Osteocyte (in vitro differentiated cells): ENCODE measurements around the gene RBM33. TPM values are rescaled to one million over a fixed set of nuclear protein-coding genes. Genes with fewer than 3 reads are reported as not detected.

Experiments used
- DNase-seq: peaks from one replicate; pipeline ENCODE4 v3.0.0; 2021; ENCODE audit warnings: mixed read lengths; ENCODE audit not compliant: unreplicated experiment; ENCODE audit errors: extremely low spot score
- H3K27ac Mint-ChIP-seq: one replicate; pipeline ENCODE4 v1.8.0; 2021; ENCODE audit warnings: mild to moderate bottlenecking, mixed read lengths; ENCODE audit not compliant: unreplicated experiment
- H3K27me3 Mint-ChIP-seq: one replicate; pipeline ENCODE4 v1.8.0; 2021; ENCODE audit warnings: mixed read lengths; ENCODE audit not compliant: unreplicated experiment
- H3K36me3 Mint-ChIP-seq: one replicate; pipeline ENCODE4 v1.8.0; 2021; ENCODE audit warnings: mixed read lengths; ENCODE audit not compliant: unreplicated experiment
- H3K4me1 Mint-ChIP-seq: one replicate; pipeline ENCODE4 v1.8.0; 2021; ENCODE audit warnings: mixed read lengths; ENCODE audit not compliant: unreplicated experiment
- H3K4me3 Mint-ChIP-seq: one replicate; pipeline ENCODE4 v1.8.0; 2021; ENCODE audit warnings: mild to moderate bottlenecking, moderate library complexity, mixed read lengths; ENCODE audit not compliant: unreplicated experiment
- H3K9me3 Mint-ChIP-seq: one replicate; pipeline ENCODE4 v1.8.0; 2021; ENCODE audit warnings: mixed read lengths; ENCODE audit not compliant: unreplicated experiment
- total RNA-seq: library from RNA; stranded (reverse); gene quantifications from 2 replicates; pipeline ENCODE4 v1.2.1, GENCODE V29; 2021
- TF ChIP-seq, protein P1 (sequence below): fragments of 200-600 bp; sonication (generic); IDR thresholded peaks from 2 replicates; pipeline ENCODE4 v1.5.0; 2021; ENCODE audit warnings: antibody characterized with exemption, mild to moderate bottlenecking, moderate library complexity

Gene RBM33
- total RNA-seq, 1 donor from 2014 or later = 52.4 TPM

- Mint-ChIP-seq H3K36me3 (peaks cover 33% of the 10 kb centered on the region), H3K4me1 (peaks cover 9% of the 10 kb centered on the region), H3K27ac (no peak overlapping the region), H3K4me3 (no peak overlapping the region), H3K27me3 (no peaks in the 10 kb centered on the region), H3K9me3 (no peaks in the 10 kb centered on the region)
- no peak for DNase-seq
- TF ChIP-seq, protein P1, sequence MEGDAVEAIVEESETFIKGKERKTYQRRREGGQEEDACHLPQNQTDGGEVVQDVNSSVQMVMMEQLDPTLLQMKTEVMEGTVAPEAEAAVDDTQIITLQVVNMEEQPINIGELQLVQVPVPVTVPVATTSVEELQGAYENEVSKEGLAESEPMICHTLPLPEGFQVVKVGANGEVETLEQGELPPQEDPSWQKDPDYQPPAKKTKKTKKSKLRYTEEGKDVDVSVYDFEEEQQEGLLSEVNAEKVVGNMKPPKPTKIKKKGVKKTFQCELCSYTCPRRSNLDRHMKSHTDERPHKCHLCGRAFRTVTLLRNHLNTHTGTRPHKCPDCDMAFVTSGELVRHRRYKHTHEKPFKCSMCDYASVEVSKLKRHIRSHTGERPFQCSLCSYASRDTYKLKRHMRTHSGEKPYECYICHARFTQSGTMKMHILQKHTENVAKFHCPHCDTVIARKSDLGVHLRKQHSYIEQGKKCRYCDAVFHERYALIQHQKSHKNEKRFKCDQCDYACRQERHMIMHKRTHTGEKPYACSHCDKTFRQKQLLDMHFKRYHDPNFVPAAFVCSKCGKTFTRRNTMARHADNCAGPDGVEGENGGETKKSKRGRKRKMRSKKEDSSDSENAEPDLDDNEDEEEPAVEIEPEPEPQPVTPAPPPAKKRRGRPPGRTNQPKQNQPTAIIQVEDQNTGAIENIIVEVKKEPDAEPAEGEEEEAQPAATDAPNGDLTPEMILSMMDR = no peak
These were observed 101.3 kb downstream of the RBM33 start for GRCh38 chr7:155745737-155746136.

GRCh38 chr7:155746188-155746587 is 101.7 kb downstream of the RBM33 start:
- TF ChIP-seq, protein P1 = no peak
- Mint-ChIP-seq H3K4me3 (no peak overlapping the region), H3K27ac (no peak overlapping the region), H3K36me3 (peaks cover 33% of the 10 kb centered on the region), H3K9me3 (no peaks in the 10 kb centered on the region), H3K27me3 (no peaks in the 10 kb centered on the region), H3K4me1 (peaks cover 9% of the 10 kb centered on the region)
- no peak for DNase-seq

- no peaks in the 10 kb centered on the region for H3K9me3 Mint-ChIP-seq
- peaks cover 10% of the 10 kb centered on the region for H3K4me1 Mint-ChIP-seq
- H3K27ac Mint-ChIP-seq = no peak overlapping the region
- peaks cover 25% of the 10 kb centered on the region for H3K36me3 Mint-ChIP-seq
- no peak overlapping the region for H3K4me3 Mint-ChIP-seq
- no peaks in the 10 kb centered on the region for H3K27me3 Mint-ChIP-seq
- no peak for DNase-seq
- TF ChIP-seq, protein P1 = no peak
These were observed 102.7 kb downstream of the RBM33 start for GRCh38 chr7:155747209-155747608.

- Mint-ChIP-seq H3K27ac (no peak overlapping the region), H3K4me3 (no peak overlapping the region), H3K36me3 (peaks cover 15% of the 10 kb centered on the region), H3K4me1 (peaks cover 10% of the 10 kb centered on the region), H3K9me3 (no peaks in the 10 kb centered on the region), H3K27me3 (no peaks in the 10 kb centered on the region)
- no peak for DNase-seq
- TF ChIP-seq, protein P1 = no peak
These were observed 105.1 kb downstream of the RBM33 start for GRCh38 chr7:155749578-155749977.

DNA sequence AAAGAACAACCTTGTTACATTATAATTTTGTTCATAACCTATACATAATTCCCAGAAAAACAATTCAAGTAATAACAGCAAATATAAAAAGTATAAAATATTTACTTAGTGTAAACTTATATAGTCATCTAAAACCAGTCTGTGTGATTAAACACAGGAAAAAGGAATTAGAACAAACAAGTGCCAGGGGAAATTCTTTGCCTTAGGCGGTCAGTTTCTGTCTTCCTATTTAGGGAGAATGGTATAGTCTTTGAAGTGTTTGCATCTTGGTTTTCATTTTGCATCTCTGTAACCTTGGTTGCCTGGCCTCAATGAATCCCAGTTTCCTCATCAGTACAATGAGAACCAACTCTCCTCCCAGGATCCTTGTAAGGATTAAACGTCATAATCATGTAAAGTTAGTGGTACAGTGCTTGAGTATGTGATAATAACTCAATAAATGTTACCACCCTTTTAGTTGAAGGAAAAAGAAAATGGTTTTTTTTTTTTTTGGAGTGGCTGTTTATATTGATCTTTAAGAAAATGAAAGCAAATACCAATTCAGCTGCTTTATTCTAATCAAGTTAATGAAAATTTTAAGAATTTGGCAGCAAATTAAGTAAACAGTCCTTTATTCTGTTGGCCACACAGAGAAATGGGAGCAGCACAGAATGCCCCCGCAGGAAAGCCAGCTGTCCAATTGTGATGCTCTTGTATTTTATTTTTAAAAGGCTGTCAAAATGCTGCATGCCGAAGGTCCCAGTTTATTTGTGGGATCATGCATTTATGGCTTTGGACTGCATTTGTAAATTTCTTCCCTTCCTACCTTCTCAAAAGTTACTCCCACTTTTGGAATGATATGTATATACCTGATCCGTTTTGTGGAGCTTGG is 106.0 kb downstream of the RBM33 start:
- H3K9me3 Mint-ChIP-seq = no peaks in the 10 kb centered on the region
- peaks cover 13% of the 10 kb centered on the region for H3K4me1 Mint-ChIP-seq
- no peak overlapping the region for H3K4me3 Mint-ChIP-seq
- DNase-seq = no peak
- TF ChIP-seq, protein P1 = no peak
- H3K27ac Mint-ChIP-seq = no peak overlapping the region
- no peaks in the 10 kb centered on the region for H3K27me3 Mint-ChIP-seq
- peaks cover 10% of the 10 kb centered on the region for H3K36me3 Mint-ChIP-seq
